Stimulated activated naive B cell treated with anti-CD40 and anti-IgM and Interleukin-4, amounts not matched to agents 10 μg/mL and 1 μg/mL and 100 μg/mL, for 72 hours (primary cell): Measurements from ENCODE around the gene SPEM3.
A peak's percentile ranks its signal among the peaks of the same experiment; 100 is the strongest.

Experiments
- ATAC-seq, 2 donors: fragments of 150-1000 bp; cut with Tn5 transposase; replicated peaks; 2 replicates each; pipeline ENCODE4 v1.10.0; 2021; ENCODE audit warnings: moderate library complexity in 1 of 2
- DNase-seq: peaks from one replicate; pipeline ENCODE4 v3.0.0; 2021
- H3K27ac Mint-ChIP-seq: one replicate; pipeline ENCODE4 v1.8.0; 2022; ENCODE audit warnings: mild to moderate bottlenecking, mixed read lengths
- H3K27me3 Mint-ChIP-seq, 2 donors: one replicate each; pipeline ENCODE4 v1.8.0; 2022; ENCODE audit warnings: mixed read lengths in 2 of 2
- H3K36me3 Mint-ChIP-seq, 2 donors: one replicate each; pipeline ENCODE4 v1.8.0; 2022; ENCODE audit warnings: mixed read lengths in 2 of 2, mild to moderate bottlenecking in 1 of 2
- H3K4me1 Mint-ChIP-seq, 2 donors: one replicate each; pipeline ENCODE4 v1.8.0; 2022; ENCODE audit warnings: mixed read lengths in 2 of 2, mild to moderate bottlenecking in 1 of 2
- H3K4me3 Mint-ChIP-seq, 2 donors: one replicate each; pipeline ENCODE4 v1.8.0; 2022; ENCODE audit warnings: mild to moderate bottlenecking in 2 of 2, mixed read lengths in 2 of 2, moderate library complexity in 1 of 2
- H3K9me3 Mint-ChIP-seq, 2 donors: one replicate each; pipeline ENCODE4 v1.8.0; 2022; ENCODE audit warnings: mixed read lengths in 2 of 2, mild to moderate bottlenecking in 1 of 2

Gene SPEM3

DNA sequence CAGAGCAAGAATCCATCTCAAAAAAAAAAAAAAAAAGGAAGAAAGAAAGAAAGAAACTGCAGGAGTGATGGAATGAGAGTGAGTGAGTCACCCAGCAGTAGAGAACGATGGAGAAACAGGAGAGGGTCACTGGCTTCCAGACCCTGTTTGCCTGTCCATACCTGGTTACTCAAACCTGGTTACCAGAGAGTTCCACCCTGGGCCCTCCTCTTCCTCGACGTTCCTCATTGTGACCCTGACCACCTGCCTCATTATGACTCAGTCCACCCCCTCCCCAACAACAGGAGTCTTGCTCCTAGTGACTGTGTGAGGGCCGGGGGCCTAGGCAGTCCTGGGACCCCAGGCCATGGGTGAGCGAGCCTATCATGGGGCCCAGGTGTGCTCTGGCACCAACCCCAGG lies at the start of gene SPEM3:
SPEM3 (plus strand) TSS at position 301 of the 400 bp plus-strand sequence; CDS start at position 347, 46 bp downstream.
- Mint-ChIP-seq H3K9me3 (no peaks in the 10 kb centered on the region), H3K4me3 (no peak within 1 kb of the TSS), H3K27me3 (peaks cover 3 to 20% of the 10 kb centered on the region in 2 donors), H3K4me1 (no peaks in the 10 kb centered on the region), H3K36me3 (no peaks in the 10 kb centered on the region), H3K27ac (peak within 1 kb of the TSS; percentile 79)
- DNase-seq (no peak), ATAC-seq (no peak)

DNA sequence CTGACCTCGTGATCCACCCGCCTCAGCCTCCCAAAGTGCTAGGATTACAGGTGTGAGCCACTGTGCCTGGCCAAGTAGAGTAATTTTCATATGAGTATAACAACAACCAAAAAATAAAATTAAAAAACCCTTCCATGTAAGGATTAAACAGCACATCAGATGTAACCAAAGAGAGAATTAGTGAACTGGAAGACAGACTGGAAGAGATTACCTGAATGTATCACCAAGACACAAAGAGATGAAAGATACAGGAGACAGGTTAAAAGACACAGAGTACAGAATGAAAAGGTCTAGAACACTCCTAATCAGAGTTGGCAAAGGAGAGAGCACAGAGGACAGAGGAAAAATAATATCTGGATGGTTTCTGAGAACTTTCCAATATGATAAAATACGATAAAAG lies 49.5 kb upstream of the SPEM3 start:
- Mint-ChIP-seq H3K36me3 (peaks cover 0 to 3% of the 10 kb centered on the region in 2 donors), H3K27me3 (peaks cover 50 to 53% of the 10 kb centered on the region in 2 donors), H3K4me3 (no peak overlapping the region), H3K4me1 (peaks cover 12 to 13% of the 10 kb centered on the region in 2 donors), H3K9me3 (peaks cover 5% of the 10 kb centered on the region in 2 donors), H3K27ac (no peak overlapping the region)
- DNase-seq (no peak), ATAC-seq (no peak)

DNA sequence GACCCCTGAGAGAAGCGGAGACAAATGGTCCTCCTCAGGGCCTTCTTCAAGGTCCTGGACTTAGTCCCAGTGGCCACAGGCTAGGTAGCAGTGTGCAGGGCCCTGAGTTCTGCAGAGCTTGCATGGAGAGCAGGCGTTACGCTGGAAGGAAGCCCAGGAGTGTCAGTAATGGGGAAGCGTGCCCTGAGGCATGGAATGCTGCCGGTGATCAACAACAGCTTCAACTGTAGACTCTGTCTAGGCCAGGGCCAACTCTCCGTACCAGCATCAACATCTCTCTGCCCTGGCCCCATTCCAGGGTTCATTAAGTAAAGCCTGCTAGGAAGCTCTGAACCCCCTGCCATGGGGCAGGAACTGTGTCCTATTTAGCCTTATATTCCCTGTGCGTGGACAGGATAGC lies 48.3 kb upstream of the SPEM3 start:
- Mint-ChIP-seq H3K4me1 (peaks cover 18 to 20% of the 10 kb centered on the region in 2 donors), H3K27ac (peak overlapping the region; percentile 68), H3K36me3 (peaks cover 0 to 7% of the 10 kb centered on the region in 2 donors)

DNA sequence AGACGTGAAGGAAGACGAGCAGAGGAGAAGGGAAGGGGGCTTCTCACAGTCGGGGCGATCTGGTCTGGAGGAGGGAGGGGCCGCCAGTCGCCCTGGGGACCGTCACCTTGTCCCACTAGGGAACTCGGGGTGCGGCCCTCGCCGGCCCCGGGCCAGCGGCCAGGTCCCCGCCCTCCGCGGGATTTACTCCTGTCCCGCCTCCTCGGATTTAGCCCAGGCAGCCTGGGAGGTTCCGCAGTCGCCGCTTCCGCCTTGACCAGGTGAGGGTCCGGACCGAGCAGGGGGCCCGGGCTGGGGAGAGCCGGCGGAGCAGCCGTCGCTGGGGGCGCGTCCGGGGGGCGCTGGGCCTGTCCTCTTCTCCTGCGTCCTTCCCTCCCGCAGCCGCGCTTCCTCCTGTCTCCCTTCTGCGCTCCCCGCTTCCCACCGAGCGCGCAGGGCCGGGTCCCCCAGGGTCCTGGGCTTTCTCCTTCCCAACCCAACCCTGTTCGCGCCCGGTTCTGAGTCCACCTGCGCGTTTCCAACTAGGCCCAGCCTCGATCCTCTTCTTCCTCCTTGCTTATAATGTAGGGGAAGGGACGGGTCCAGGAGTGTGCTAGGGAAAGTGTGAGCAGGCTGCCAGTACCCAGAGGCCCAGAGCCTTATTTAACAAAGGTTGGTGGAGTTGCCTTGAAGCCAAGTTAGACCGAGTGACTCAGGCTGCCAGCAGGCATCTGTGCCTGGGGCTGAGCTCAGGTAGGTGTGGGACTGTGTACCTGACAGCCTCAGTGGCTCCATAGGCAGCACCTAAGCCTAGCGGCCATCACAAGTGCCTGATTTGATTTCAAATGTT lies 47.6 kb upstream of the SPEM3 start, which contains the start of gene TNK1:
TNK1 (plus strand) TSS at position 235 of the 829 bp plus-strand sequence. CDS start 1,838 bp downstream, outside the sequence.
- peaks cover 2 to 7% of the 10 kb centered on the region in 2 donors for H3K36me3 Mint-ChIP-seq
- peaks cover 46 to 53% of the 10 kb centered on the region in 2 donors for H3K27me3 Mint-ChIP-seq
- peaks cover 5% of the 10 kb centered on the region in 2 donors for H3K9me3 Mint-ChIP-seq
- ATAC-seq: no peak
- peak within 1 kb of the TSS; percentile 33 to 73 for H3K4me3 Mint-ChIP-seq
- peak within 1 kb of the TSS; percentile 68 for H3K27ac Mint-ChIP-seq
- DNase-seq: no peak
- peaks cover 18 to 20% of the 10 kb centered on the region in 2 donors for H3K4me1 Mint-ChIP-seq

More for the DNA sequence above, 48.3 kb upstream of the SPEM3 start:
- ATAC-seq: no peak
- peaks cover 46 to 53% of the 10 kb centered on the region in 2 donors for H3K27me3 Mint-ChIP-seq
- no peak for DNase-seq
- peaks cover 5% of the 10 kb centered on the region in 2 donors for H3K9me3 Mint-ChIP-seq
- H3K4me3 Mint-ChIP-seq: peak overlapping the region in 1 of 2 donors; percentile 33

DNA sequence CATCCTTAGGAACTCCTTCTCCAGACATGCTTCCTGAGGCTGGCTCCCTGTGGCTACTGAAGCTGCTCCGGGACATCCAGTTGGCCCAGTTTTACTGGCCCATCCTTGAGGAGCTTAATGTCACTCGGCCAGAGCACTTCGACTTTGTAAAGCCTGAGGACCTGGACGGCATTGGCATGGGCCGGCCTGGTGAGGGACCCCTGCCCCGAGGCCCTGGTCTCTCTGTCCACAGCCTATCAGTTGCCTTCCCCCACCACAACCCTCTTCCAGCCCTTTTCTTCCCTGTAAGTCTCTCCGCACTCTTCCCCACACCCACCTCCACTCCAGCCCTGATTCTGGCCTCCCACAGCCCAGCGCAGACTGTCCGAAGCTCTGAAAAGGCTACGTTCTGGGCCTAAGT lies 45.8 kb upstream of the SPEM3 start:
- ATAC-seq (no peak), DNase-seq (no peak)
- Mint-ChIP-seq H3K4me1 (peaks cover 18 to 20% of the 10 kb centered on the region in 2 donors), H3K4me3 (peak overlapping the region in 1 of 2 donors; percentile 82), H3K36me3 (peaks cover 4 to 11% of the 10 kb centered on the region in 2 donors), H3K27me3 (peaks cover 38 to 47% of the 10 kb centered on the region in 2 donors), H3K9me3 (peaks cover 5% of the 10 kb centered on the region in 2 donors), H3K27ac (no peak overlapping the region)

DNA sequence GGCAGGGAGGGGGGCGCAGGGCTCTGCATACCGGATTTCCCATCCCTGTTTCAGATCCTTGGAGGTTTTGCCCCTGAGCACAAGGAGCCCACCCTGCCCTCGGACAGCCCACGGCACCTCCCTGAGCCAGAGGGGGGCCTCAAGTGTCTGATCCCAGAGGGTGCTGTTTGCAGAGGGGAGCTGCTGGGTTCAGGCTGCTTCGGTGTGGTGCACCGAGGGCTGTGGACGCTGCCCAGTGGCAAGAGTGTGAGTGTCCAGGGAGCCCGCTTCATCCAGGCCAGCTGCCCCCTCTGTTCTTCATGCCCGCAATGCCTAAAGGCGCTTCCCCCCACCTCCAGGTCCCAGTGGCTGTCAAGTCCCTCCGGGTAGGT lies 45.3 kb upstream of the SPEM3 start:
- Mint-ChIP-seq H3K27me3 (peaks cover 38 to 47% of the 10 kb centered on the region in 2 donors), H3K9me3 (peaks cover 5% of the 10 kb centered on the region in 2 donors), H3K36me3 (peaks cover 4 to 13% of the 10 kb centered on the region in 2 donors), H3K4me1 (peaks cover 18 to 20% of the 10 kb centered on the region in 2 donors), H3K27ac (no peak overlapping the region), H3K4me3 (peak overlapping the region; percentile 52 to 82)
- DNase-seq: no peak
- ATAC-seq: no peak

DNA sequence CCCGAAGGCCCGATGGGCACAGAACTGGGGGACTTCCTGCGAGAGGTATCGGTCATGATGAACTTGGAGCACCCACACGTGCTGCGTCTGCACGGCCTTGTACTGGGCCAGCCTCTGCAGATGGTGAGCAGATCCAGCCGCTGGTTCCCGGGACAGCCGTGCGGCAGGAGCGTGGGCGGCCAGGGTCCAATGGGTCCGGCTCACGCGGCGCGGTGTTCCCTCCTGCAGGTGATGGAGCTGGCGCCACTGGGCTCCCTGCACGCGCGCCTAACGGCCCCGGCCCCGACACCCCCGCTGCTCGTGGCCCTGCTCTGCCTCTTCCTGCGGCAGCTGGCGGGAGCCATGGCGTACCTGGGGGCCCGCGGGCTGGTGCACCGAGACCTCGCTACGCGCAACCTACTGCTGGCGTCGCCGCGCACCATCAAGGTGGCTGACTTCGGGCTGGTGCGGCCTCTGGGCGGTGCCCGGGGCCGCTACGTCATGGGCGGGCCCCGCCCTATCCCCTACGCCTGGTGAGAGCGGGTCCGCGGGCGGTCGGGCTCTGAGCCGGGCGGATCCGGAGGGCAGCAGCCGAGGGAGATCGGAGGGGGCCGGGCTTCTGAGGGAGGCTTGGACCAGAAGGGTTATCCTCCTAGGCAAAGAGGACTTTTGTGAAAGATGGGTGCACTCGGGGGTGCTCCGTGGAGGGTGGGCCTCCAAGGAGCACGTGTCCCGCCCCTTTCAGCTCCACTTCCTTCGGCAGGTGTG lies 44.7 kb upstream of the SPEM3 start:
- ATAC-seq: peak; percentile 98
- peaks cover 4 to 5% of the 10 kb centered on the region in 2 donors for H3K9me3 Mint-ChIP-seq
- DNase-seq: peak; percentile 66
- peak overlapping the region; percentile 82 to 83 for H3K4me3 Mint-ChIP-seq
- H3K27me3 Mint-ChIP-seq: peaks cover 38 to 45% of the 10 kb centered on the region in 2 donors
- H3K27ac Mint-ChIP-seq: peak overlapping the region; percentile 16
- peaks cover 6 to 15% of the 10 kb centered on the region in 2 donors for H3K36me3 Mint-ChIP-seq
- H3K4me1 Mint-ChIP-seq: peaks cover 18 to 20% of the 10 kb centered on the region in 2 donors

DNA sequence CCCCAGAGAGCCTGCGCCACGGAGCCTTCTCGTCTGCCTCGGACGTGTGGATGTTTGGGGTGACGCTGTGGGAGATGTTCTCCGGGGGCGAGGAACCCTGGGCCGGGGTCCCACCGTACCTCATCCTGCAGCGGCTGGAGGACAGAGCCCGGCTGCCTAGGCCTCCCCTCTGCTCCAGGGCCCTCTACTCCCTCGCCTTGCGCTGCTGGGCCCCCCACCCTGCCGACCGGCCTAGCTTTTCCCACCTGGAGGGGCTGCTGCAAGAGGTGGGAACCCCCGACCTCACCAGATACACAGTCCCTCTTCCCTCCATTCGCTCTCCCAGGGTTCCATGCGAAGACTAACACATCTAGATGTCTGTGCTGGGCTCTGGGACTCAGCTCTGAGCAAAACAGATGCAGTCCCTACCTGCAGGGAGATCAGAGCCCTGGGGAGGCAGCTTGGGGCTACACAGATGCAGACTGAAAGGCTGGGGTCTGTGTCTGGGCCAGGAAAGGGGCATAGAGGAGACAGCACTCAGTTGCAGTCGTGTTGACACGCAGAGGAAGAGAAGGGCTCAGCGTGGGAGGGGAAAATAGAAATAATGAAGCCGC lies 44.1 kb upstream of the SPEM3 start:
- DNase-seq (no peak), ATAC-seq (no peak)
- Mint-ChIP-seq H3K36me3 (peaks cover 10 to 17% of the 10 kb centered on the region in 2 donors), H3K27me3 (peaks cover 31 to 39% of the 10 kb centered on the region in 2 donors), H3K4me1 (peaks cover 18 to 20% of the 10 kb centered on the region in 2 donors), H3K9me3 (no peaks in the 10 kb centered on the region), H3K27ac (peak overlapping the region; percentile 16), H3K4me3 (peak overlapping the region; percentile 82 to 83)

DNA sequence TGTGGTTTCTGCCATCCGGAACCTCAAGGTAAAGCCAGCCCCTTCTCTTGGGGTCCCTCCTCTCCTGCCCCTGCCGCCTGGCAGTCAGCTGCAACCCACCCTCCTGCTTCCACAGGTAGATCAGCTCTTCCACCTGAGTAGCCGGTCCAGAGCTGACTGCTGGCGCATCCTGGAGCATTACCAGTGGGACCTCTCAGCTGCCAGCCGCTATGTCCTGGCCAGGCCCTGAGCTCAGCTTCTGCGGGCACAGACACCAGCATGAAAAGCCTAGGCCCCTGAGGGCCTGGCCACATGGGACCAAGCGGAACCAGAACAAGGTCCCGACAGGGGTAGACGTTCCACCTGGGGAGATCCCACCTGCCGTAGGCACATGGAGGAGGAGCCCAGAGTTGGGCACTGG lies 39.8 kb upstream of the SPEM3 start:
- DNase-seq: no peak
- Mint-ChIP-seq H3K9me3 (no peaks in the 10 kb centered on the region), H3K27ac (no peak overlapping the region), H3K27me3 (no peaks in the 10 kb centered on the region), H3K36me3 (peaks cover 31 to 45% of the 10 kb centered on the region in 2 donors), H3K4me1 (peaks cover 13 to 20% of the 10 kb centered on the region in 2 donors), H3K4me3 (no peak overlapping the region)
- no peak for ATAC-seq

DNA sequence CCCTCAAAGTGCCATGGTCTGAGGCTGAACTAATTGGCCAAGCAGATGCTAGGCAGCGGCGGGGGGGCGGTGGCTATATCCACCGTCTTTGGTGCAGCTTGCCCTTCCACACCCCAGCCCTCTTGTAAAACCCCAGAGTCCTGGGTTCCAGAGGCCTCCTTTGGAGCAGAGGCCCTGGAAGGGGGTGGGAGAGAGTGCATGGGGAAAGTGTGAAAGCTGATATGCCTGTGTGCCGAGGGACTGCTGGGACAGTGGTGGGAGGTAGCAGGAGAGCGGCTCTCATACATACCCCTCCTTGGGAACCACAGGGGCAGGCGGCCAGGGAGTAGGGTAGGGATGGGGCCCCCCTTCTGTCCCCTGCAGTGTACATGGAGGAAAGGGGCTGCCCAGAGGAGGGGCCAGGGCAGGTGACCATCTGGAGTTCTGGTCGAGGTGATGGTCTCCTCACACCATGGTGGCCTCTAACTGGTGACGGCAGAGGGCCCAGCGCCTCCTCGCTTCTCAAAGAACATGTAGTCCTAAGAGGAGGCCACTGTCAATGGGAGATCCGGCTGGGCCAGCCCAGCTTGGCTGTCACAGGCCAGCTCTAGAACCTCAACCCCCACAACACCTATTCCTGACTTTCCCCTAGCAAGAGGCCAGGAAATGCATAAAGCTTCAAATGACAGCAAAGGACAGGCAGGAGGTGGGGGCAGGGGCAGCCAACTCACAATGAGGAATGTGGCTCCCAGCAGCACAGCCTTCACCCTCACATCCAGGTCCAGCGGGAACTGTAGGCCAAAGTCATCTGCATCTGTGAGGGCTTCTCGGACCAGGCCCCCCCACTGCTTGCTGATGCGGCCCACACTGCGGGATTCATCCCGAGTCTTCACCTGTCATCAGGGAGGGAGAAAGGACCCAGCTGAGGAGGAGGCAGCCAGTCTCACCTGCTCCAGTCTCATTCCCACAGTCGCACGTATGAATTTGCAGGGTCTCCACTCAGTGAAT lies 38.4 kb upstream of the SPEM3 start:
- no peak overlapping the region for H3K27ac Mint-ChIP-seq
- no peaks in the 10 kb centered on the region for H3K9me3 Mint-ChIP-seq
- H3K27me3 Mint-ChIP-seq: no peaks in the 10 kb centered on the region
- no peak for DNase-seq
- peaks cover 31 to 46% of the 10 kb centered on the region in 2 donors for H3K36me3 Mint-ChIP-seq
- no peak for ATAC-seq
- H3K4me3 Mint-ChIP-seq: no peak overlapping the region
- peaks cover 9 to 19% of the 10 kb centered on the region in 2 donors for H3K4me1 Mint-ChIP-seq

DNA sequence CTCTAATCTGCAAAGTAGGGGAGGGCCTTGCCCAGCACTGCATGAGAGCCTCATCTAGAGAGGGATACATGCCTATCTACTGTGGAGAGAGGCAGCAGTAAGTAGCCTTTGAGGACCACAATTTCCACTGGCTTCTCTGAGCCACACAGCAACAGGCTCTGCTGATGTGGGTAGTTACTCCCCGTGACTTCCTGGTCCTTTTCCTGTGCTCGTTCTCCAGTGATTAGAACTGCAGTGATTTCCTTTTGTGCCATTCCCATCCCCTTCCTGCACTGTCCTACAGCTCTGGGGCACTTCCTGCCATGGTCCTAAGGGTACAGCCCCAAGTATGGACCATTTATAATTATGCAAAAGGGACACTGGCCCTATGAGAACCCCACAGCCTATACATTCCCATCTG lies 37.4 kb upstream of the SPEM3 start:
- Mint-ChIP-seq H3K36me3 (peaks cover 28 to 46% of the 10 kb centered on the region in 2 donors), H3K27me3 (no peaks in the 10 kb centered on the region), H3K9me3 (no peaks in the 10 kb centered on the region), H3K27ac (no peak overlapping the region), H3K4me3 (no peak overlapping the region), H3K4me1 (peaks cover 13 to 20% of the 10 kb centered on the region in 2 donors)
- DNase-seq: no peak
- no peak for ATAC-seq

DNA sequence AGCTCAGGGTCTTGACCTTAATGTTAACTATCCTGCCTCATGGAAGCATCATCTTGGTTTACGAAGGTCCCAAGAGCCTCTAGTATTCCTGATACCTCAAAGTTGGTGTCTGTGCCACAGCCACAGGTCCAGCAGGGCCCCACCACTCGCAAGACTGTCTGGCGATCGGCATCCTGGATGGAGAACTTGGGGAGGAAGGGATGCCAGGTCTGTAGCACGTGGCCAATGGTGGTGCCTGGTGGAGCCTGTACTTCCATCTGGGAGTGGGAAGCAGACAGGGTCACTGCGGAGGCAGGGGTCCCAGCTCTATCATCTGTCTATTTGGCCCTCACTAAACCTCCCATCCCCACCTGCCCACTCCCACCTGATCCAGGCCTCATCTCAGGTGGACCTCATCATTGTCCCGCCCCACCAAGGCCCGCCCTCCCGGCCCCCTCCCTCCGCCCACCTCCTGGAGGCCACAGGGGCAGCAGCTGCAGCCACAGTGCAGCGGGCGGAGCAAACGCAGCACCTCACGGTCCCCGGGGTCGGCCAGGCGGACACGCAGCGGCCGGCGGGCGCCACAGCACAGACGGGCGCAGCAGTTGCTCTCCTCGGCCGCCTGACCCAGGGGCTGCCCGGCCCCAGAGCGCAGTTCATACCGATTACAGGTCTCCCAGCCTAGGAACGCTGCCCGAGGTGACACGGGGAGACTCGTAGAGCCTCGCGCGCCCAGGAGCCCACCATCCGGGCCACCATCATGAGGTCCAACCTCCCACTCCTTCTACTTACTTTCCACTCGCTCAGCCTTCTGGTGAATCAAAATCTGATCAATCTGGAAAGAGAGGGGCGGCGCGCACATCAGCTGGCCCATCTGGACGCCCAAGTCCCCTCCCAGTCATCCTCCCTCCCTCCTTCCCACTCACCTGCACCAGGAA lies 35.7 kb upstream of the SPEM3 start:
- peaks cover 13 to 20% of the 10 kb centered on the region in 2 donors for H3K4me1 Mint-ChIP-seq
- no peak overlapping the region for H3K27ac Mint-ChIP-seq

More for the DNA sequence above, 35.7 kb upstream of the SPEM3 start:
- no peak for DNase-seq
- H3K36me3 Mint-ChIP-seq: peaks cover 27 to 42% of the 10 kb centered on the region in 2 donors
- no peaks in the 10 kb centered on the region for H3K27me3 Mint-ChIP-seq
- peak overlapping the region; percentile 79 to 93 for H3K4me3 Mint-ChIP-seq
- ATAC-seq: no peak
- H3K9me3 Mint-ChIP-seq: no peaks in the 10 kb centered on the region
